GM12874 (cell line): ENCODE results near the gene IVL.

ENCODE experiments used
- TF ChIP-seq, protein P1 (sequence below): IDR thresholded peaks from 2 replicates; pipeline ENCODE4 v1.5.1; 2011; ENCODE audit warnings: low read depth, mild to moderate bottlenecking, control low read depth, low read length, moderate library complexity; ENCODE audit not compliant: insufficient read depth

The IVL gene

DNA sequence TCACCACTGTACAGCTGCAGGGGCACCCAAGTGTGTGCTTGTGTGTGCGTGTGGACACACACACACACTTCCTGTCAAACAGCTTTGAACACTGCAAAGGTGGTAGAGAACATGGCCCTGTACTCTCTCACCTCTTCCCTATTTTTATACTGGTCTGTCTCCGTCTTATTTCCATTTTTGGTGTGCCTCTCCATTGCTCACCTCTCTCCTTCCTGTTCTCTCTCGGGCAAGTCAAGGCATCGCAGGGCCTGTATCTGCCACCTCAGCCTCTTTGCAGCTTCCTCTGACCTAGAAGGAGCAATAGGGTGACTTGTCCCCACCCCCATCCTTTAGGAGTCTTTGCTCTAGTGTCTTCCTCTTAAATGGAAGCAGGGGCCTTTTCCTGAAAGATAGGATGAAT, 28.0 kb upstream of the IVL start:
- TF ChIP-seq, protein P1, sequence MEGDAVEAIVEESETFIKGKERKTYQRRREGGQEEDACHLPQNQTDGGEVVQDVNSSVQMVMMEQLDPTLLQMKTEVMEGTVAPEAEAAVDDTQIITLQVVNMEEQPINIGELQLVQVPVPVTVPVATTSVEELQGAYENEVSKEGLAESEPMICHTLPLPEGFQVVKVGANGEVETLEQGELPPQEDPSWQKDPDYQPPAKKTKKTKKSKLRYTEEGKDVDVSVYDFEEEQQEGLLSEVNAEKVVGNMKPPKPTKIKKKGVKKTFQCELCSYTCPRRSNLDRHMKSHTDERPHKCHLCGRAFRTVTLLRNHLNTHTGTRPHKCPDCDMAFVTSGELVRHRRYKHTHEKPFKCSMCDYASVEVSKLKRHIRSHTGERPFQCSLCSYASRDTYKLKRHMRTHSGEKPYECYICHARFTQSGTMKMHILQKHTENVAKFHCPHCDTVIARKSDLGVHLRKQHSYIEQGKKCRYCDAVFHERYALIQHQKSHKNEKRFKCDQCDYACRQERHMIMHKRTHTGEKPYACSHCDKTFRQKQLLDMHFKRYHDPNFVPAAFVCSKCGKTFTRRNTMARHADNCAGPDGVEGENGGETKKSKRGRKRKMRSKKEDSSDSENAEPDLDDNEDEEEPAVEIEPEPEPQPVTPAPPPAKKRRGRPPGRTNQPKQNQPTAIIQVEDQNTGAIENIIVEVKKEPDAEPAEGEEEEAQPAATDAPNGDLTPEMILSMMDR = no peak

DNA sequence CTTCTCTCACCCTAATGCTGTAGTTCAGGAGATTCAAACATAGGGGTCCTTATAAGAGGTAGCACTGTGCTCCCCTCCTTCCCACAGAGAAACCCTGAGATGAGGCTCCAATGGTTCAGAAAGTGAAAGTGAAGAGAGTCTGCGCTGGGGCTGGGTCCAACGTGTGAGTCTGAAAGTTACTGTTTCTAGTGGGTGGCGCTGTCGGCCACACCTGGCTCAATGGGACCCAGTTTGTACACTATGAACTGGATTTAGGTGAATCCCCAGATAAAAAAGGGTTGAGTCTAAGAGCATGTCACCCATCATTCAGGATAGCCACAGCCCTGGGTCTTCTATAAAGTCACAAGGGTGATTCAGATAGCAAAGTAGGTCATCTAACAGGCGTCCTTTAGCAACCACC, 27.4 kb upstream of the IVL start:
- TF ChIP-seq, protein P1 = no peak

GRCh38 chr1:152884085-152884484, 24.3 kb upstream of the IVL start:
- TF ChIP-seq, protein P1 = no peak

- TF ChIP-seq, protein P1 = no peak
These were observed 23.8 kb upstream of the IVL start for GRCh38 chr1:152884506-152884905.

GRCh38 chr1:152884966-152885624, 23.3 kb upstream of the IVL start:
- TF ChIP-seq, protein P1 = no peak

GRCh38 chr1:152886085-152886484, 22.3 kb upstream of the IVL start:
- TF ChIP-seq, protein P1 = no peak

- TF ChIP-seq, protein P1 = no peak
These were observed 21.5 kb upstream of the IVL start for GRCh38 chr1:152886758-152887409.
